ENCODE results near the gene SETD4.
A peak's percentile ranks its signal among the peaks of the same experiment; 100 is the strongest.
"Not testable (repeated sequence)": the region's sequence is repeated elsewhere in the genome, so short reads cannot be mapped to it uniquely, and the experiment has no call there.

SETD4 gene

GRCh38 chr21:36060159-36060921, at the start of gene SETD4:
SETD4 (minus strand) TSS chr21:36060526; CDS start chr21:36058888, 1,638 bp downstream.
- DNase-seq: peak; percentile 91

DNA sequence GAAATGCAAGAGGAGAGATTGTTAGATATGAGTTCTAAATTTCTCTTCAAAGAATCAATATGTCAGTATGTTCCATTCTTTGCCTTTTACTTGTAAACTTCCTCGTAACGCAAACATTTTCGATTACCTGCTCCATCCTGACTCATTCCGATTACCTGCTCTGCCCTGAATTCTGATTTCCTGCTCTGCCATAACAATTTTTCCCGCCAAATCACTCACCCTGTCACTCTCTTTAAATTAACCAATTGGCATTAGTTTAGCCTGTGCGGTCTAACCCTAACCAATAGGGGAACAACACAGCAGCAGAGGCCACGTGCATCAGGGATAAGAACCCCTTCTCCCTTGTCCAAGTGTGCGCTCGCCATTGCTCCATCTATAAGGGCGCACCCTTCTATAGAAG, 49.5 kb upstream of the SETD4 start:
- DNase-seq: no peak

DNA sequence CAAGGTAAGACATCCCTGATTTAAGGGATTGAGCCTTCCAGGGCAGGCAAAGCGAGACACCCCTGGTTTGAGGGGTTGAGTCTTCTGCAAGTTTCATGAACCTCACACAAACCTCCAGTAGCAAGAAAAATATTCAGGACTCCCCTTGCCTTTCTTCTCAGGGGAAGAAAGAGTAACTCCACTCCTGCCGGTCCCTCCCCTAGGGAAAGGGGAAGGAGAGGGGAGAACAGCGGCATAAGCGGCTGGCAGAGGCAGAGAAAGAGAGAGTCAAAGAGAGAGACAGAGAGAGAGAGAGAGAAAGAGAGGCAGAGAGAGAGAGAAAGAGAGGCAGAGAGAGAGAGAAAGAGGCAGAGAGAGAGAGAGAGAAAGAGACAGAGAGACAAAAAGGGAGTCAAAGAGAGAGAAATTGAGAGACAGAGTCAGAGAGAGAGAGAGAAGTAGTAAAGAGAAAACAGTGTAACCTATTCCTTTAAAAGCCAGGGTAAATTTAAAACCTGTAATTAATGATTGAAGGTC, 45.1 kb upstream of the SETD4 start:
- no peak for DNase-seq

- no peak for DNase-seq
Measured at GRCh38 chr21:36104317-36105300, 44.3 kb upstream of the SETD4 start.

DNA sequence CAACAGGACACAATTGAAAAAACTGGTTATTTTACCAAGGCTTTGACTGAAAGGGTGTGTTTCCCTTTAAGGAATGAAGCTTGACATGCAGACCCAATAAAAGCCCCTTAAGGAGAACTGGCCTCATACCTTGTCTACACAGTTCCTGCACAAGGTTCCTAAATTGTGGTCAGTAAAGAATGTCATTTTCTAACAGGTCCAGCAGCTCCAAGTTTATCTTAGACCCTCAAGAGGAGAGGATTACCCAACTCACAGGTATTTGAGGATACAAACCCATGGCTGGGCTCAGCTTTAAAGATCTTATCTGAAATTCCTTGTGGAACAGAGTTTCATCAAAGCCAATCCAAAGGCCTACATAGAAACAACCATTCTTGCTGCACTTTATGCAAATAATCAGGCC, 43.1 kb upstream of the SETD4 start:
- no peak for DNase-seq

GRCh38 chr21:36100971-36101641, 40.8 kb upstream of the SETD4 start:
- no peak for DNase-seq

GRCh38 chr21:36099695-36100211, 39.4 kb upstream of the SETD4 start:
- not testable (repeated sequence) for DNase-seq

DNA sequence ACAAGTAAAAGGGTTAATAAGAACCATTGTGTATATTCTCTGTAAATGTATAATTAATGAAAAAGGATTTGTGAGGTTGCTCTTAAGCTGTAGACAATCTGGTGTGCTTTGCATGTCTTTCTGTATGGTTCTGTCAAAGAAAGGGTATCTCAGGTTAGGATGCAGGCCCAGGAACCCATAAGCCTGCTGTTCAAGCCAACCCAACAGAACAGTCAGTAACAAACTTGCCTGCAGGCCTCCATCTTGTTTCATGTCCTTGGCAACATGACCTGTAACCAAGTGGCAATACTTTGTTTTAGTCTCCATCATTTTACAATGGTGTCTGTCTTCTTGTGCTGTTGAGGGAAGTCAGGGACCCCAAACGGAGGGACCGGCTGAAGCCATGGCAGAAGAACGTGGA, 38.7 kb upstream of the SETD4 start:
- DNase-seq: no peak

- DNase-seq: no peak
Measured at GRCh38 chr21:36098182-36098532, 37.8 kb upstream of the SETD4 start.

DNA sequence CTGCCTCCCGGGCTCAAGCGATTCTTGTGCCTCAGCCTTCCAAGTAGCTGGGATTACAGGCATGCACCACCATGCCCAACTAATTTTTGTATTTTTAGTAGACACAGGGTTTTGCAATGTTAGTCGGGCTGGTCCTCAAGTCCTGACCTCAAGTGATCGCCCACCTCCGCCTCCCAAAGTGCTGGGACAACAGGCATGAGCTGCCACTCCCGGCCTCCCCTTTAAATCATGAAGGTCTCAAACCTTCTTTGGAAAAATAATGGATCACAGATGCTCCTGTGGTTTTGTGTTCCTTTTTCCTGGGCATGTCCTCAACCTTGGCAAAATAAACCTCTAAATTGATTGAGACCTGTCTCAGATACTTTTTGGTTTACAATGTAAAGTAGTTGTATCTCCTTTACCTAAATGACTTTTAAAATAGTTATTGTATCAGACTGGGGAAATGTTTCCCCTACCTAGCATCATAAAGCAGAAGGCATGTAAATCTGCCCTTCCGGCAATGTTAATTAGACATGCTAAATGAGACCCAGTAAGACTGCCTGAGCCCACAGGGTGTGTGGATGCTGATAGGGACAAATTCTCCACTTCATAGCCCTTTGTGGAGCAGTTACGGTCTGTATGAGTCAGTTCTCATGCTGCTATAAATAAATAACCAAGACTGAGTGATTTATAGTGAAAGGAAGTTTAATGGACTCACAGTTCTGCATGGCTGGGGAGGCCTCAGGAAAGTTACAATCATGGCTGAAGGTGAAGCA, 37.3 kb upstream of the SETD4 start:
- DNase-seq: no peak

GRCh38 chr21:36096398-36097290, 36.3 kb upstream of the SETD4 start:
- no peak for DNase-seq

DNA sequence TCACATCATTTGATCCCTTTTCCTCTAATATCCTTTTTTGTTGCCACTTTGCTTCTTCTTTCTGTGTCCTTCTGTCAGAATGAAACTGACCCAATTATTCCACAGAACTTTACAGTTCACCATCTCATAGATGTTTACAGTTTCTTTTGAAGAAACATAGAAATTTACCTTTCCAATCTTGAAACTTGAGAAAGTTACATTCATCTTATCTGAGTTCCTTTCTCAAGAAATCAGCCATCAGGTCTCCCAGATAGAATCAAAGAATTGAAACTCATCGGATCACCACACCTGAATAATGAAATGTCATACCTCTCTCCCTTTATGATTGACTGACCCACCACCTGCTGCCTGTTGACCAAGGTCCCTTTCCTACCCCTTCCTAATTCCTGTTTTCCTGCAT, 33.2 kb upstream of the SETD4 start:
- no peak for DNase-seq

DNA sequence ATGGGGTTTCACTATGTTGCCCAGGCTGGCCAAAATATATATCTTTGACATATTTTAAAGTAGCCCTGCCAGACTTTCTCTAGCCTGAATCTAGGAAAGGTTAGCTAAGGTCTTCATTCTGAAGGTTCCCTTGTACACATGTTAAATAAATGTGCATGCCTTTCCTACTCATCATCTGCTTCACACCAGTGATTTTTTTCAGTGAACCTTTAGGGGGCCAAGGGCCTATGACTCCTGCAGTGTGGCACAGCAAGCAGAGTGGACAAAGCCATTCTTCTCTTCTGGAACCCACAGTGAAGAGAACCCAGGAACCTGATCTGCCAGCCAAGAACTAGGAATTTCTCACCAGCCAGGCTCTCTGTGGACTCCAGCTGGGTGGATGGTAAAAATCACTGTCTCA, 32.4 kb upstream of the SETD4 start:
- DNase-seq: no peak

GRCh38 chr21:36089946-36090345, 29.6 kb upstream of the SETD4 start:
- no peak for DNase-seq

DNA sequence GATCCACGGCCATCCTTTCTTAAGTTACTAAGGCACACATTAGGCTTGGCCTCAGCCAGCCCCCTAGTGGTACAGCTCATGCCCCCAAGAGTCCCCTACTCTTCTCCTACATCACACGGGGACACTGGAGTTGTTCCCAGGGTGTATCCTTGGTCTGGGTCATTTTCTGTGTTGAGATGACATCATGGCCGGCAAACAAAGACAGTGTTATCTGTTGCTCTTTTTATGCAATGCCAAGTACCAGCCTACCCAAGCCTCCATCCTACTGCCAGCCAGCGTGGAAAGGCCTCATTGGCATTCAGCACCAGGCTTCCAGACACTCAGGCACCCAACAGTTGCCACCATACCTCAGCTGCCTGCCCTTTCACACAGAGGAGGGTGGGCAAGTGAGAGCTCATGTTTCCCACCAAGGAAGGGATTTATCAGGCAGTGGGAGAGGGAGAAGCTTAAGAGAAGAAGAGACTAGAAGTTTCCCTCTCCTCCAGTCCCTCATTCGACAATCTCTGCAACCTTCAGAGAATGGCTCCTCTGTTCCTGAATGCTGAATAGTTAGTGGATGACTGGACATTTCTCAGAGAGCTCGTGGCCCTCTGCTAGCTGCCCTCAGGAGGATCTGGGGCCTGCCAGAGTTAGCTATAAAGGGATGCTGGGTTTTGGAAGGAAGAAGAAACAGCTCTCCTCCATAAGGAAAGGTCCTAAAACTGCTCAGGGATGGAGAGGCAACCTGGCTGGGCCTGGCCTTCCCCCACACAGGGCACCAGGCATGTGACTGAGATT, 27.2 kb upstream of the SETD4 start:
- no peak for DNase-seq

- no peak for DNase-seq
Measured at GRCh38 chr21:36082237-36082664, 21.9 kb upstream of the SETD4 start.

DNA sequence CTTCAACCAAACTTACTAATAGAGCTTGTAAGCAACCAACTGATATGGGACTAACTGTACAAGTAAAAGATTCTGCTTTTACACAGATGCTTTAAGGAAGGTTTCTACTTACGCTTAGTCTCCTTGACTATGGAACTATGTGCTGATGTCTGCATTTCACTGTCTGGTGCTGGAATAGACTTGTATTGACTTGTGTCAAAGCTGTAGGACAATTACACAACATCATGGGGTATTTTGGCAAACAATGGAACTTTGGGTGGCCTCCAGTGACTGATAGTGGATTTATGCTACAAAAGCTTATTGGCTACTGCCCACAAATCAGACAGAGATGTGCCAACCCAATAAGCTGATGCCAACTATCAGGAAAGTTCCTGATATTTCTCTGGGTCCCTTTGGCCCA, 20.1 kb upstream of the SETD4 start:
- DNase-seq: no peak

DNA sequence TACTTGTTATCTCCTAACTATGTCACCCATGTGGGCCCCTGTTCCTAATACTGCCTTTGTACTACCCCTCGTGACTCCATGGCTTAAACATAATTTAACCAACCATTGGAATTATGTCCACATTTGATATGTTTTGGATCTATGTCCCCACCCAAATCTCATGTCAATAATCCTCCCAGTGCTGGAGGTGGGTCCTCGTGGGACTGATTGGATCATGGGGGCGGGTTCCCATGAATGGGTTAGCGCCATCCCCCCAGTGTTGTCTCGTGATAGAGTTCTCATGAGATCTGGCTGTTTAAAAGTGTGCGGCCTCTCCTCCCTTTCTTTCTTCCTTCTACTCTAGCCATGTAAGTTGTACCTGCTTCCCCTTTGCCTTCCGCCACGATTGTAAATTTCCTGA, 19.3 kb upstream of the SETD4 start:
- no peak for DNase-seq

DNA sequence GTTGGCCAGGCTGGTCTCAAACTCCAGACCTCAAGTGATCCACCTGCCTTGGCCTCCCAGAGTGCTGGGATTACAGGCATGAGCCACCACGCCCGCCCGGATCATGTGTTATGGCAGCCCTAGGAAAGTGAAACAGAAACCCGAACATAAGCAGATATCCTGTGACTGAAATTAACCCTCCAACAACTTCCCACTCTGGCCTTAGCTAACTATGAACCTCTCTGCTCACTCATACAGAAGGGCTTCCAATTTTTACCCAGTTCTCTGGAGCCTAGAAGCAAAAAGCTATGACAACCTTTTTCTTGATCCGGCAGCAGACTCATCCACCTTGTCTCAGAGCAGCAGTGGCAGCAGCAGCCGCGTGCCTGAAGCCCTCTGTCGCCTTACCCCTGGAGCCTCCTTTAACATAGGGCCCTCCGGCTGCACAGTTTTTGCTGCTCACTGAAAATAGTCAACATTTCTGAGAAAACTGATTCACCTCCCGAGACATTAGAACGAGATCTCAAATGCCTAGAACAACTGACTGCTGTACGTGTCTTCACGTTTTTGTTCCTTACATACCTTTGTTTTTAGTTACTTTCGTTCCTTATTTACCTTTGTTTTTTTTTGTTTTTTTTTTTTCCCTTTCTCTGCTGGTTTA, 18.8 kb upstream of the SETD4 start:
- no peak for DNase-seq

DNA sequence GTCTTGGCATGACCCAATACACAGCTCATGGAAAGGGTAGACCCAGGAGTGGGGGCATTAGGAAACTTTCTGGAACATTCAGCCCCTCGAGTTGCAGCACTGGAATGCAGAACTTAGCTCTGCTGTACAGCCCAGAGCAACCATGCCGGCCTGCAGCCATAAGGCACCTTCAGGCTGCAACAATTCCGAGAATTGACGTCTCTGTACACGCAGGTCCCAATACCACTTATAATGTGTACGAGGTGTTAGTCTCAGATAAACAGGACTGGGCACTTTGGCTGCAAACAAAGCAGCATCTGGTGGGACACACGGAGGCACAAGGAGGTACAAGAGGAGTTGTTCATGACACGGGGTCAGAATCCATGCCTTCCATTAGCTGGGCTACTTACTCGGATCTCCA, 17.4 kb upstream of the SETD4 start:
- no peak for DNase-seq

Data from NCI-H510A treated with DMSO at 0.1 percent for 48 hours (cell line).